Frontal cortex (tissue), 4 donors: ENCODE results near the gene YY1AP1. TPM values are rescaled to one million over a fixed set of nuclear protein-coding genes. Genes with fewer than 3 reads are reported as not detected.
A peak's percentile ranks its signal among the peaks of the same experiment; 100 is the strongest.
"Not testable (repeated sequence)": the region's sequence is repeated elsewhere in the genome, so short reads cannot be mapped to it uniquely, and the experiment has no call there.

Source experiments
- DNase-seq, 2 donors: peaks; one replicate each; pipeline ENCODE4 v3.0.0; 2012; ENCODE audit warnings: low spot score in 2 of 2
- FAIRE-seq: peaks from 2 replicates; lab custom pipeline; 2012; peaks lifted over from hg19 to GRCh38; lab: Jason Lieb, UNC
- total RNA-seq: library from RNA; depleted of rRNA; stranded (reverse); fragments of >200 nt; gene quantifications from one replicate; pipeline ENCODE4 v1.2.3, GENCODE V29; 2014
- donor health status: control.
- donor health status: control.
- donor health status: control.

Gene YY1AP1
- 527 TPM for total RNA-seq

GRCh38 chr1:155688324-155689080 is at the start of gene YY1AP1:
YY1AP1 (minus strand) TSS chr1:155688774; CDS start chr1:155680436, 8,338 bp downstream.
- no peak for FAIRE-seq
- peak; percentile 93 for DNase-seq

GRCh38 chr1:155729031-155729898 is 40.7 kb upstream of the YY1AP1 start:
- DNase-seq (peak; percentile 14 to 32), FAIRE-seq (no peak)

- FAIRE-seq (no peak), DNase-seq (no peak)
These were observed 36.6 kb upstream of the YY1AP1 start for GRCh38 chr1:155725142-155725541.

GRCh38 chr1:155719703-155720102 is 31.1 kb upstream of the YY1AP1 start:
- DNase-seq (no peak), FAIRE-seq (no peak)

GRCh38 chr1:155718524-155719115 is 30.0 kb upstream of the YY1AP1 start:
- peak in 1 of 2 donors; percentile 12 for DNase-seq
- not testable (repeated sequence) for FAIRE-seq

- DNase-seq (no peak), FAIRE-seq (no peak)
These were observed 28.5 kb upstream of the YY1AP1 start for GRCh38 chr1:155717041-155717440.

GRCh38 chr1:155715777-155716176 is 27.2 kb upstream of the YY1AP1 start:
- no peak for FAIRE-seq
- DNase-seq = no peak

- DNase-seq, FAIRE-seq: not testable (repeated sequence)
These were observed 26.5 kb upstream of the YY1AP1 start for GRCh38 chr1:155715056-155715455.

- FAIRE-seq = no peak
These were observed 24.5 kb upstream of the YY1AP1 start for GRCh38 chr1:155713075-155713474.

GRCh38 chr1:155712636-155713035 is 24.1 kb upstream of the YY1AP1 start:
- FAIRE-seq = not testable (repeated sequence)

More at GRCh38 chr1:155713075-155713474, 24.5 kb upstream of the YY1AP1 start:
- DNase-seq = no peak

GRCh38 chr1:155711457-155711856 is 22.9 kb upstream of the YY1AP1 start:
- FAIRE-seq, DNase-seq: not testable (repeated sequence)

More at GRCh38 chr1:155712636-155713035, 24.1 kb upstream of the YY1AP1 start:
- DNase-seq = not testable (repeated sequence)

GRCh38 chr1:155709391-155709790 is 20.8 kb upstream of the YY1AP1 start:
- DNase-seq (no peak), FAIRE-seq (no peak)

- FAIRE-seq (no peak), DNase-seq (no peak)
These were observed 17.6 kb upstream of the YY1AP1 start for GRCh38 chr1:155706139-155706538.

GRCh38 chr1:155704414-155704813 is 15.8 kb upstream of the YY1AP1 start:
- FAIRE-seq, DNase-seq: not testable (repeated sequence)

GRCh38 chr1:155703216-155703615 is 14.6 kb upstream of the YY1AP1 start:
- FAIRE-seq = no peak

GRCh38 chr1:155701675-155702074 is 13.1 kb upstream of the YY1AP1 start:
- DNase-seq, FAIRE-seq: not testable (repeated sequence)

More at GRCh38 chr1:155703216-155703615, 14.6 kb upstream of the YY1AP1 start:
- DNase-seq = no peak

- not testable (repeated sequence) for DNase-seq, FAIRE-seq
These were observed 10.5 kb upstream of the YY1AP1 start for GRCh38 chr1:155699062-155699461.

- DNase-seq = no peak
- FAIRE-seq = no peak
These were observed 9.9 kb upstream of the YY1AP1 start for GRCh38 chr1:155698382-155699038.

- not testable (repeated sequence) for FAIRE-seq, DNase-seq
These were observed 9.0 kb upstream of the YY1AP1 start for GRCh38 chr1:155697616-155698015.

- DNase-seq (no peak), FAIRE-seq (no peak)
These were observed 8.5 kb upstream of the YY1AP1 start for GRCh38 chr1:155697046-155697445.
